ENCODE measurements around the gene RALGPS2.

The RALGPS2 gene

DNA sequence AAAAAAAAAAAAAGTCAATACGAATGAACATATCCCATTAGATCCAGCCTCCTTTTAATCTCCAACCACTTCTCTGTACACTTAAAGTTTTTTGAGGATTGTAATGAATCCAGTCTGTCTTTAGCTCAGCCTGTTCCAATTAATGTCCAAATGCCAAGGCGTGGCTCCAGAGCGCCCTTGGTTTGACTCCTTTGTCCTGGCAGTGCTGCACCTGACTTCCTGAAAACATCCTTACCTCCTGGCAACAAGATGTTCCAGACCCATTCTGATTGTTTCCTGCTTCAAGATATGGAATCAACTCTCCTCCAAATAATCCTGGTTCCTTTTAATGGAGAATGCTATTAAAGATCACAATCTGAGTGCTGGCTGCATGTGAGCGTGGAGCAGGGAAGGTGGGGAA is 226.6 kb downstream of the RALGPS2 start:
- DNase-seq (ENCODE audit: low read depth, low spot score) = no peak
- Histone ChIP-seq H3K36me3 (ENCODE audit: insufficient read depth, low read length) (no peaks in the 10 kb centered on the region), H3K9ac (ENCODE audit: insufficient read length) (no peak overlapping the region), H3K27ac (no peak overlapping the region), H3K9me3 (ENCODE audit: low read depth, low read length) (no peaks in the 10 kb centered on the region), H3K4me3 (no peak overlapping the region)
- TF ChIP-seq POLR2AphosphoS5 (IDR thresholded peaks at IDR 0.05; ENCODE audit: borderline replicate concordance, low read depth, low read length) (no peak), FOXP2 (optimal IDR thresholded peaks at IDR 0.05; ENCODE audit: control extremely low read depth, extremely low read length, insufficient read depth) (no peak), EZH2 (IDR thresholded peaks at IDR 0.05) (no peak)

DNA sequence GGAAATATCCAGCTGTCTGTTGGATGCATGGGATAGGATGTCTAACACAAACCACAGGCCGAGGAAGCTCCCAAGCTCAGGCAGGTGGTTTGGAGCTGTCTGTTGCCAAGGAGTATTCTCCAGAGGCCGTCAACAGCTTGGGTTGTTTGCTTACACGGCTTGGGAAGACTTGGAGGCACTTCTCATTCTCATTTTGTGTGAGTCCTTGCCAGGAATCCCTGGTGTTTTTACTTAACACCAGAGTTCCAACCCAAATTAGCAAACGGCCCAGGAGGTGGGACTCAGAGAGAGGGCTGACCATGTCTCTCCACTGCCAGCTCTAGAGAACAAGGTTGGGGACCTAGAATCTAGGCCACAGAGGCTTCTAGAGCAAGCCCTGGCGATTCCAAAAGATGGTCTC is 228.0 kb downstream of the RALGPS2 start:
- Histone ChIP-seq H3K9me3 (ENCODE audit: low read depth, low read length) (no peaks in the 10 kb centered on the region), H3K36me3 (ENCODE audit: insufficient read depth, low read length) (no peaks in the 10 kb centered on the region), H3K27ac (no peak overlapping the region), H3K9ac (ENCODE audit: insufficient read length) (no peak overlapping the region), H3K4me3 (no peak overlapping the region)
- TF ChIP-seq FOXP2 (optimal IDR thresholded peaks at IDR 0.05; ENCODE audit: control extremely low read depth, extremely low read length, insufficient read depth) (no peak), EZH2 (IDR thresholded peaks at IDR 0.05) (no peak), POLR2AphosphoS5 (IDR thresholded peaks at IDR 0.05; ENCODE audit: borderline replicate concordance, low read depth, low read length) (no peak)
- no peak for DNase-seq (ENCODE audit: low read depth, low spot score)

DNA sequence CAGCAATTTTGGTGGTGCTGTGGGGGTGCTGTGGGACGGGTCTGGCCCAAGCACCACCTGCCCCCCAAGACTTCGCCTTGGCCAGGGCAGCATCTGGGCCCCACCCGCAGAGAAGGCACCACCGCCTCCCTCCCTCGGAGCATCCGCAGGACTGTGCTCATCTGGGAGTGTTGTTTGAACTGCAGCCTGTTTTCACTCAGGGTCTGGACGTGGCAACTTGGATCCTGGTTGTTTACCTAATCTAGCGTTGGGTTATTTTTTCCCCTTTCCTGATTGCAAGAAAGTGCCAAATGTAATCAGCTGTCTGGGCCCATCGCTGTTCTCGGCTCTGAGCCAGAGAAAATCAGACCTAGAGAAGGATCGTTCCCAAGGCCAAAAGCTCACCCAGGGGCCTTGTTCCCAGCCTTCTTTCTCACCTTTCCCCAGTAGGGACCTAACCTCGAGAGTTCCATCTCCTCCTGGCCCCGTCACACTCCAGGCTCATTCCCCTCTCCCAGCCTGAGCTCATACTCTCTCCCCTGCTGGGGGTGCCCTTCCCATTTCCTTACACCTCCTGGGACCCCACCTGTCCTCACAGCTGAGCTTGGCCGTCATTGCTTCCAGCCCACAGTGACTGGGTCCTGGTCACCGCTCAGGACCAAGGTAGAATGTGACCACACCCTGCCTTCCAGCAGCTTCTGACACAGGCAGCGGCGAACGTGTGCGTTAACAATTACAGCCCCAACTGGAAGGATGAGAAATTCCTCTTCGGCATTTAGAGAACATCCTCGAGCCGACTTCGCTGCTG is 228.7 kb downstream of the RALGPS2 start:
- Histone ChIP-seq H3K4me3 (no peak overlapping the region), H3K36me3 (ENCODE audit: insufficient read depth, low read length) (no peaks in the 10 kb centered on the region)
- DNase-seq (ENCODE audit: low read depth, low spot score) = no peak

DNA sequence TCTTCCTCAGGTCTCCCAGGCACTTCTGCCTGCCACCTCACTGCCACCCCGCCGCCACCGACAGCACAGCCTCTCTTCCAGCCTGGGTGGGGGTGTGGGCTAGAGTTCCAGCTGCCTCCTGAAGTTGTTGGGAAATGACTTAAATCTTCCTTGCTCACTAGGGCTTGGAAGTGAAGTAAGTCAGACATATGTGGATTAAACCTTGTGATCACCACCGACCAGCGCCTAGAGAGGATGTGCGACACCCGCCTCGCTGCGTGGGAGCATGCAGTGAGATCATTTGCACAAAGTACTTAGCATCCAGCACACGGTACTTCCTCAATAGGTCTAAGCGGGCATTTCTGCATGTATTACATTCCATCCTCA is 229.3 kb downstream of the RALGPS2 start:
- TF ChIP-seq EZH2 (IDR thresholded peaks at IDR 0.05) = no peak
- no peak for TF ChIP-seq POLR2AphosphoS5 (IDR thresholded peaks at IDR 0.05; ENCODE audit: borderline replicate concordance, low read depth, low read length)
- TF ChIP-seq FOXP2 (optimal IDR thresholded peaks at IDR 0.05; ENCODE audit: control extremely low read depth, extremely low read length, insufficient read depth) = no peak
- no peak for DNase-seq (ENCODE audit: low read depth, low spot score)
- no peaks in the 10 kb centered on the region for H3K9me3 ChIP-seq (ENCODE audit: low read depth, low read length)
- no peak overlapping the region for H3K27ac ChIP-seq
- H3K4me3 ChIP-seq = no peak overlapping the region
- H3K9ac ChIP-seq (ENCODE audit: insufficient read length) = no peak overlapping the region
- H3K36me3 ChIP-seq (ENCODE audit: insufficient read depth, low read length) = no peaks in the 10 kb centered on the region

More for the DNA sequence above, 228.7 kb downstream of the RALGPS2 start:
- Histone ChIP-seq H3K9ac (ENCODE audit: insufficient read length) (no peak overlapping the region), H3K9me3 (ENCODE audit: low read depth, low read length) (no peaks in the 10 kb centered on the region), H3K27ac (no peak overlapping the region)
- no peak for TF ChIP-seq POLR2AphosphoS5 (IDR thresholded peaks at IDR 0.05; ENCODE audit: borderline replicate concordance, low read depth, low read length)
- no peak for TF ChIP-seq EZH2 (IDR thresholded peaks at IDR 0.05)

DNA sequence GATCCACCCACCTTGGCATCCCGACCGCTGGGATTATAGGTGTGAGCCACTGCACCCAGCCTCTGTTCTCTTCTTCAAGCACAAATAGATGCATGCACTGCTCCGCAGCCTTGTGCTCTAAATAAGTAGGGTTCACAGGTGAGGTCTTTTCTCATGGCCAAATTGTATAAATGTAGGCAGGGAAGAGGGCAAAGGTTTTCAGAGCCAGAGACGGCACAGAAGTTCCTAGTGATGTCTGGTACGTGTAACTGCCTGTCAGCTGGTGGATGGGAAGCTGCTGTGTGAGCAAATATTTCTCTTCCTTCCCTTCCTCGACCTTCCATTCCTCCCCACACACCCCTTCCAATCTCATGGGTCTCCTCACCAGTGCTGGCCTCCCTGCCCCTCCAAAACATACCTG is 229.9 kb downstream of the RALGPS2 start:
- H3K27ac ChIP-seq = no peak overlapping the region
- no peaks in the 10 kb centered on the region for H3K9me3 ChIP-seq (ENCODE audit: low read depth, low read length)
- no peaks in the 10 kb centered on the region for H3K36me3 ChIP-seq (ENCODE audit: insufficient read depth, low read length)
- TF ChIP-seq FOXP2 (optimal IDR thresholded peaks at IDR 0.05; ENCODE audit: control extremely low read depth, extremely low read length, insufficient read depth) (no peak), EZH2 (IDR thresholded peaks at IDR 0.05) (no peak), POLR2AphosphoS5 (IDR thresholded peaks at IDR 0.05; ENCODE audit: borderline replicate concordance, low read depth, low read length) (no peak)
- H3K9ac ChIP-seq (ENCODE audit: insufficient read length) = no peak overlapping the region
- no peak for DNase-seq (ENCODE audit: low read depth, low spot score)
- H3K4me3 ChIP-seq = no peak overlapping the region

DNA sequence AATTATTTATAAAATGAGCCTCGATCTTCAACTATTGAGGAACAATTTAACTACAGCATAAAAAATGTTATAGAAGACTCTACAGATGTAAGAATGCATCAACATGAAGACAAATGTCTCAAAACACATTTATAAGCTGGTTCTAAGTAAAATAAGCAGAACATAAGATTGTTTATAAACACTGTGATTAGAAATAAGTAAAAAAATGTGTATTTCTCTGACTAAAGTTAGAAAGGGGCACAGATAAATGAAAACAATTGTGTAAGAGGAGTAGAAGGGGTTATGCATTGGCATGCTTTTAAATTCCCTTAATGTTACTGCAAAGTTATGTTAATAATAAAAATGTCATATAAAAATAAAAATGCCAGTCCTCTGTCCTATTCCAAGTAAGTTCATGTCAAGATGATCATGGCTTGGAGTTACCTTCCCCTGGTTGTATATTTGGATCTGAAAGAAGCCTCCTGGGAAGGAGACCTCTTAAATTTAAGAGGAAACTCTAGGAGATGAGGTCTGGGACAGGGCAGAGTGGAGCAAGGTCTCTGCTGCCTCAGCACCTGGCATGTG is 230.4 kb downstream of the RALGPS2 start:
- Histone ChIP-seq H3K27ac (no peak overlapping the region), H3K36me3 (ENCODE audit: insufficient read depth, low read length) (no peaks in the 10 kb centered on the region), H3K9ac (ENCODE audit: insufficient read length) (no peak overlapping the region), H3K4me3 (no peak overlapping the region), H3K9me3 (ENCODE audit: low read depth, low read length) (no peaks in the 10 kb centered on the region)
- DNase-seq (ENCODE audit: low read depth, low spot score) = no peak
- TF ChIP-seq FOXP2 (optimal IDR thresholded peaks at IDR 0.05; ENCODE audit: control extremely low read depth, extremely low read length, insufficient read depth) (no peak), EZH2 (IDR thresholded peaks at IDR 0.05) (no peak), POLR2AphosphoS5 (IDR thresholded peaks at IDR 0.05; ENCODE audit: borderline replicate concordance, low read depth, low read length) (no peak)

DNA sequence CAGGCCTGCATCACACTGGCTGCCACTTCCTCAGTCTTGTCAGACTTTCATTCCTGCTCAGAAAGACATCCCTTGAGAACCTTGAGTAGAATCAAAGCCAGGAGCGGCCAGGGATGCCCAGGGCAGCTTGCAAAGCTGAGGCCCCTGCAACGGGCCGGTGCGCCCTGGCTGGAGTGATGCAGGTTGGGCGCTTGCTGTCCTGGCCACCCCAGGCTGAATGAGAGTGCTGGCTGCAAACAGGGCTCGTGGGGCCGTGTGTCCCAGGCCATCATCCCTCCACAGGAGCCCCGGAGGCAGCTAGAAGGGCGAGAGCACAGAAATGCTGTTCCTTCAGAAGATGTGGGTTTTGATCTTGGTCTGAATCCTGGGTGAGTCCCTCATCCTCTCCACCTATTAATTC is 233.4 kb downstream of the RALGPS2 start:
- Histone ChIP-seq H3K36me3 (ENCODE audit: insufficient read depth, low read length) (no peaks in the 10 kb centered on the region), H3K4me3 (no peak overlapping the region), H3K9me3 (ENCODE audit: low read depth, low read length) (no peaks in the 10 kb centered on the region), H3K9ac (ENCODE audit: insufficient read length) (no peak overlapping the region), H3K27ac (no peak overlapping the region)
- no peak for TF ChIP-seq FOXP2 (optimal IDR thresholded peaks at IDR 0.05; ENCODE audit: control extremely low read depth, extremely low read length, insufficient read depth)
- no peak for TF ChIP-seq POLR2AphosphoS5 (IDR thresholded peaks at IDR 0.05; ENCODE audit: borderline replicate concordance, low read depth, low read length)
- no peak for TF ChIP-seq EZH2 (IDR thresholded peaks at IDR 0.05)
- no peak for DNase-seq (ENCODE audit: low read depth, low spot score)

DNA sequence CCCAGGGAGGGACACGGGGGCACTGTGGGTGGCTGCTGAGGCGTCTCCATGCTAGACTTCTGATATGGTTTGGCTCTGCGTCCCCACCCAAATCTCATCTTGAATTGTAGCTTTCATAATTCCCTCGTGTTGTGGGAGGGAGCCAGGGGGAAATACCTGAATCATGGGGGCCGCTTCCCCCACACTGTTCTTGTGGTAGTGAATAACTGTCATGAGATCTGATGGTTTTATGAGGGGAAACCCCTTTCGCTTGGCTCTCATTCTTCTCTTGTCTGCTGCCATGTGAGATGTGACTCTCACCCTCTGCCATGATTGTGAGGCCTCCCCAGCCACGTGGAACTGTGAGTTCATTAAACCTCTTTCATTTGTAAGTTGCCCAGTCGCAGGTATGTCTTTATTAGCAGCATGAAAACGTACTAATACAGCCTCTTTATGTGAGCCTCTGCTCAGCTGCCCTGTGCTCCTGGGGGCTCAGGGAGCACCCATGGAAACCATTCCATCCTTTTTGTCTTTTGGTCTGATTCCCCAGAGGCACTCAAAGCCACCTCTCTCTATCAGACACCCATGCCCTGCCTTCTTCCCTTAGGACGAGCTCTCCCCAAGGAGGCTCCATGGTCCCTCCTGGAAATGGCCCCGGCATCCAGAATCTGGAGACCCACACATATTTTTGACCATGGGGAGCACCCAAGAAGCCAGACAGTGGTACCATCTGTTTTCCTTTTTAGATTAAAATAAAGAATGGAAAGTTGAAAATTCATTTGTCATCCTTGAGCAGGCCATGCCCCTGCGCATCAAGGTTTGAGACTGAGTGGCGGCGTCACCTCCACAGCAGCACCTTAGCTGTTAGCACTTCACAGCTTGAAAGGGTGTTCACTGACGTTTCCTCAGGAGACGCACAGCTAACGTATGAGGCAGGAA is 234.8 kb downstream of the RALGPS2 start:
- TF ChIP-seq FOXP2 (optimal IDR thresholded peaks at IDR 0.05; ENCODE audit: control extremely low read depth, extremely low read length, insufficient read depth) = no peak
- no peak for TF ChIP-seq EZH2 (IDR thresholded peaks at IDR 0.05)
- TF ChIP-seq POLR2AphosphoS5 (IDR thresholded peaks at IDR 0.05; ENCODE audit: borderline replicate concordance, low read depth, low read length) = no peak
- Histone ChIP-seq H3K9ac (ENCODE audit: insufficient read length) (no peak overlapping the region), H3K9me3 (ENCODE audit: low read depth, low read length) (no peaks in the 10 kb centered on the region), H3K27ac (no peak overlapping the region), H3K4me3 (no peak overlapping the region), H3K36me3 (ENCODE audit: insufficient read depth, low read length) (no peaks in the 10 kb centered on the region)
- DNase-seq (ENCODE audit: low read depth, low spot score) = no peak

All from SK-N-MC (cell line).